Spleen (tissue), 11 donors: ENCODE data around the gene CIB4. TPM values are rescaled to one million over a fixed set of nuclear protein-coding genes. Genes with fewer than 3 reads are reported as not detected.
"Not testable (repeated sequence)": the region's sequence is repeated elsewhere in the genome, so short reads cannot be mapped to it uniquely, and the experiment has no call there.

ENCODE experiments used
- DNase-seq: peaks from one replicate; pipeline ENCODE4 v3.0.0-alpha.2; 2020
- H3K27ac ChIP-seq, 8 donors: fragments of 200-600 bp; sonication (generic) in 7 of 8; 1 replicate in 4 of 8; 2 replicates in 4 of 8; pipeline versions ENCODE4 v1.5.0 to v1.8.0; 2016 to 2021; ENCODE audit warnings: inconsistent platforms in 4 of 8, mild to moderate bottlenecking in 4 of 8, moderate library complexity in 1 of 8
- H3K27me3 ChIP-seq, 7 donors: fragments of 200-600 bp; sonication (generic) in 6 of 7; replicated peaks in 1 of 7; 1 replicate in 4 of 7; 2 replicates in 3 of 7; pipeline versions ENCODE4 v1.5.0 to v1.8.0; 2016 to 2021; ENCODE audit warnings: inconsistent platforms in 3 of 7, mild to moderate bottlenecking in 1 of 7
- H3K36me3 ChIP-seq, 6 donors: fragments of 200-600 bp; sonication (generic) in 5 of 6; 1 replicate in 4 of 6; 2 replicates in 2 of 6; pipeline versions ENCODE4 v1.5.0 to v1.8.0; 2016 to 2021; ENCODE audit warnings: inconsistent platforms in 2 of 6
- H3K4me1 ChIP-seq, 6 donors: fragments of 200-600 bp; sonication (generic) in 5 of 6; 1 replicate in 3 of 6; 2 replicates in 3 of 6; pipeline versions ENCODE4 v1.5.0 to v1.8.0; 2016 to 2021; ENCODE audit warnings: inconsistent platforms in 3 of 6
- H3K4me3 ChIP-seq, 8 donors: fragments of 200-600 bp; sonication (generic) in 7 of 8; 1 replicate in 4 of 8; 2 replicates in 4 of 8; pipeline versions ENCODE4 v1.5.0 to v1.8.0; 2016 to 2021; ENCODE audit warnings: inconsistent platforms in 4 of 8, mild to moderate bottlenecking in 4 of 8, moderate library complexity in 2 of 8
- H3K9me3 ChIP-seq, 8 donors: fragments of 200-600 bp; sonication (generic) in 7 of 8; 1 replicate in 4 of 8; 2 replicates in 4 of 8; pipeline versions ENCODE4 v1.5.0 to v1.8.0; 2016 to 2021; ENCODE audit warnings: inconsistent platforms in 4 of 8
- CTCF ChIP-seq, 11 experiments: fragments of 200-600 bp in 7 of 11; fragments of 450-650 bp in 4 of 11; sonication (generic) in 4 of 11; IDR thresholded peaks in 8 of 11; conservative IDR thresholded peaks in 3 of 11; 1 replicate in 7 of 11; 2 replicates in 4 of 11; pipeline versions ENCODE4 v1.4.0 to v1.8.0; 2016 to 2021; ENCODE audit warnings: antibody characterized with exemption in 11 of 11, inconsistent platforms in 4 of 11, mild to moderate bottlenecking in 1 of 11
- POLR2A ChIP-seq, 3 donors: fragments of 450-650 bp; IDR thresholded peaks; one replicate each; pipeline ENCODE4 v1.5.1; 2017; ENCODE audit warnings: antibody characterized with exemption in 3 of 3, mild to moderate bottlenecking in 1 of 3
- POLR2AphosphoS5 ChIP-seq, 3 donors: sonication (generic); formaldehyde crosslinking; IDR thresholded peaks; one replicate each; pipeline ENCODE4 v1.5.1; 2017; ENCODE audit warnings: antibody characterized with exemption in 3 of 3
- WGBS, 5 donors: extraction: QIAGEN DNeasy Blood & Tissue Kit in 3 of 5; methylation state at CpG; one replicate each; pipeline versions ENCODE4 v1.1.5 to v1.1.7; 2013 to 2018; 5-methylcytosine and 5-hydroxymethylcytosine counted together
- intact Hi-C: fragments of 100-400 bp; cut with DNase I; formaldehyde crosslinking; loops from one replicate; pipeline ENCODE4 v1.15.0; 2023; ENCODE audit warnings: low total_unique reads
- polyA plus RNA-seq, 3 donors: library from polyadenylated mRNA; stranded (reverse); fragments of 200-250 nt; gene quantifications; one replicate each; pipeline ENCODE4 v1.2.1, GENCODE V29; 2013
- total RNA-seq, 7 donors: library from RNA; depleted of rRNA in 3 of 7; stranded (reverse); fragments of >200 nt in 3 of 7; fragmentation: NEBNext Ultra II Directional in 4 of 7; extraction: Animal tissue kit (Norgen Biotek cat#: 25700) in 4 of 7; gene quantifications; one replicate each; pipeline versions ENCODE4 v1.1.0 to v1.2.1, GENCODE V29; 2016 to 2021
- donor health status: healthy with polysubstance abuse.
- donor health status: DM: no; HTN: no; CAD: no; lungs with moderate emphysema.
- donor health status: DM: no; HTN: no; CAD: no.
- donor health status: Bipolar disorder and iron deficiency.
- donor health status: healthy.
- donor health status: DM: no; HTN: no; CAD: no.
- donor health status: DM: yes; HTN: yes; CAD: no.

Gene CIB4
- total and polyA plus RNA-seq, 10 donors, result not detected

- intact Hi-C loops, result no loop called here
- WGBS, 5 donors, result 80 to 88% (median 86%) methylated on average over 8 of the region's 8 CpGs
Measured at GRCh38 chr2:26570083-26570430, 71.1 kb downstream of the CIB4 start.

GRCh38 chr2:26569216-26570082 lies 71.7 kb downstream of the CIB4 start:
- H3K27ac ChIP-seq, result no peak overlapping the region
- peaks cover 0 to 53% (median 0%) of the 10 kb centered on the region in 7 donors for H3K27me3 ChIP-seq
- H3K9me3 ChIP-seq, result no peaks in the 10 kb centered on the region
- TF ChIP-seq POLR2AphosphoS5 (IDR thresholded peaks at IDR 0.05), result no peak
- TF ChIP-seq CTCF (IDR thresholded peaks at IDR 0.05 in 8 of 11, conservative IDR thresholded peaks at IDR 0.05 in 3 of 11), result no peak
- TF ChIP-seq POLR2A (IDR thresholded peaks at IDR 0.05), result no peak
- intact Hi-C loops, result no loop called here
- peak; percentile 22 for DNase-seq
- no peaks in the 10 kb centered on the region for H3K36me3 ChIP-seq
- 89 to 92% (median 90%) methylated on average over 12 of the region's 12 CpGs for WGBS, 5 donors
- no peak overlapping the region for H3K4me3 ChIP-seq
- no peaks in the 10 kb centered on the region for H3K4me1 ChIP-seq

More at GRCh38 chr2:26570083-26570430, 71.1 kb downstream of the CIB4 start:
- no peak overlapping the region for H3K27ac ChIP-seq
- TF ChIP-seq CTCF (IDR thresholded peaks at IDR 0.05 in 8 of 11, conservative IDR thresholded peaks at IDR 0.05 in 3 of 11) (no peak), POLR2AphosphoS5 (IDR thresholded peaks at IDR 0.05) (no peak), POLR2A (IDR thresholded peaks at IDR 0.05) (no peak)
- no peak for DNase-seq
- no peaks in the 10 kb centered on the region for H3K36me3 ChIP-seq
- no peak overlapping the region for H3K4me3 ChIP-seq
- no peaks in the 10 kb centered on the region for H3K9me3 ChIP-seq
- H3K27me3 ChIP-seq, result peaks cover 0 to 47% (median 0%) of the 10 kb centered on the region in 7 donors
- H3K4me1 ChIP-seq, result no peaks in the 10 kb centered on the region

- DNase-seq, result peak; percentile 24
- H3K36me3 ChIP-seq, result no peaks in the 10 kb centered on the region
- TF ChIP-seq POLR2A (IDR thresholded peaks at IDR 0.05) (no peak), CTCF (IDR thresholded peaks at IDR 0.05 in 8 of 11, conservative IDR thresholded peaks at IDR 0.05 in 3 of 11) (no peak), POLR2AphosphoS5 (IDR thresholded peaks at IDR 0.05) (no peak)
- no peaks in the 10 kb centered on the region for H3K9me3 ChIP-seq
- H3K4me3 ChIP-seq, result no peak overlapping the region
- intact Hi-C loops, result no loop called here
- 81 to 88% (median 86%) methylated on average over 7 of the region's 7 CpGs for WGBS, 5 donors
- peaks cover 0 to 2% (median 0%) of the 10 kb centered on the region in 6 donors for H3K4me1 ChIP-seq
- H3K27me3 ChIP-seq, result peaks cover 0 to 59% (median under 1%) of the 10 kb centered on the region in 7 donors
- no peak overlapping the region for H3K27ac ChIP-seq
Measured at GRCh38 chr2:26568076-26568890, 72.9 kb downstream of the CIB4 start.

GRCh38 chr2:26567534-26567933 lies 73.6 kb downstream of the CIB4 start:
- no peaks in the 10 kb centered on the region for H3K36me3 ChIP-seq
- DNase-seq, result peak; percentile 41
- H3K9me3 ChIP-seq, result no peaks in the 10 kb centered on the region
- H3K27me3 ChIP-seq, result peaks cover 0 to 64% (median 8%) of the 10 kb centered on the region in 7 donors
- no peak overlapping the region for H3K4me3 ChIP-seq
- H3K27ac ChIP-seq, result no peak overlapping the region
- TF ChIP-seq POLR2AphosphoS5 (IDR thresholded peaks at IDR 0.05), result no peak
- TF ChIP-seq POLR2A (IDR thresholded peaks at IDR 0.05), result no peak
- no peak for TF ChIP-seq CTCF (IDR thresholded peaks at IDR 0.05 in 8 of 11, conservative IDR thresholded peaks at IDR 0.05 in 3 of 11)
- peaks cover 0 to 9% (median 5%) of the 10 kb centered on the region in 6 donors for H3K4me1 ChIP-seq
- intact Hi-C loops, result no loop called here
- 54 to 65% (median 62%) methylated on average over 2 to 3 of the region's 3 CpGs for WGBS, 5 donors

GRCh38 chr2:26566731-26567130 lies 74.4 kb downstream of the CIB4 start:
- H3K36me3 ChIP-seq, H3K9me3 ChIP-seq, H3K27ac ChIP-seq, intact Hi-C loops, H3K4me3 ChIP-seq: not testable (repeated sequence)
- Histone ChIP-seq H3K27me3 (peaks cover 3 to 72% (median 16%) of the 10 kb centered on the region in 7 donors), H3K4me1 (peaks cover 0 to 17% (median 12%) of the 10 kb centered on the region in 6 donors)
- DNase-seq, result peak; percentile 13
- WGBS, 5 donors, result 74 to 90% (median 85%) methylated on average over 1 of the region's 1 CpG
